MV-4-11 (cell line): Measurements from ENCODE around the gene RAB3IP.
"Not testable (repeated sequence)": the region's sequence is repeated elsewhere in the genome, so short reads cannot be mapped to it uniquely, and the experiment has no call there.

Experiments
- DNase-seq: peaks from one replicate; lab custom pipeline; 2025; lab: John Stamatoyannopoulos, UW

The RAB3IP gene

DNA sequence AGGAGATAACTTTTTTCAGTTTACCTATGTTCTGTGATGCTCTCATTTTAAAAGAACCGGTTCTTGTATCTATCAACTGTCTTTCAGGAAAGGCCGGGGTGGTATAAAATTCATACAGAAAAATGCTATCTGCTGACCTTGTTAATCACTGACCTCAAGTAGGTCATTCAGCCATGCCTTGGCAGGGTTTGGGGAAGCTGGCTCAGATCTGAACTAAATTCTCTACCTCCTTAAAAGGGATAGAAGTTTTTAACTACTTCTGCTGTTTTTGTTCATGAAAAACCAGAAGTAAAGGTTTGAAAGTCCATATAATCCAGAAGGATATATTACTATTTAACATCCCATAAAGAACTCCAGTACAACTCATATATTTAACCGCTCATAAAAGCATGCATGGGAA lies 96.4 kb downstream of the RAB3IP start:
- DNase-seq = no peak

DNA sequence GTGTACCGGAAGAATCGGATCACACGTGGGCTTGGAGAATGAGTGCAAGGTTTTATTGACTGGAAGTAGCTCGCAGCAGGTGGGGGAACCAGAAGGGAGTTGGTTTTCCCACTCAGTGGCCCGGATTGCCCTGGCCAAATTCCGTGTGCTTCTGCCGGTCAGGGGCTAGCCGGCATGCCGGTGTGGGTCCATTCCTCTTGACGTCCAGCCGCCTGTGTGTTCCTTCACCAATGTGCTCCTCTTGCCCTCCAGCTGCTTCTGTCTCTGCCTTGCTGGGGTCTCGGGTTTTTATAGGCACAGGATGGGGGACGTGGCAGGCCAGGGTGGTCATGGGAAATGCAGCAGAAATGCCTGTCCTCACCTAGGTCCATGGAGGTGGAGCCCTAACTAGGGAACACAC lies 97.4 kb downstream of the RAB3IP start:
- no peak for DNase-seq

DNA sequence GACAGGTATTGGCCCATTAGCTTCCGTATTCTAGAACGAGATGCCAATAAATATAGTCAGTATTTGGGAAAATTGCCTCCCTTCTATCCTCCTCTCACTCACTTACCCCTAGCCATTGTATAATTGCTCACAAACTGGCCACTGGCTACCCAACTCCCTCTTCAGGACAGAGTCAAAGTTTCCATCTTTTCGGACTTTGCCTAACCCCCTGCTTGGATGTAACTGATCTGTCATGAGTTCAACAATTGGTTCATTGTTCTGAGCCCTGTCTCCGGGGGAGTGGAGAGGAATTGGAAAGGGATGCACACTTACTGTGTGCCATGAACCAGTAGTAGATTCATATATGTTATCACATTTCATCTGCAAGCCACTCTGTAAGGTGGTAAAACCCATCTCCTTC lies 98.5 kb downstream of the RAB3IP start:
- DNase-seq = no peak

DNA sequence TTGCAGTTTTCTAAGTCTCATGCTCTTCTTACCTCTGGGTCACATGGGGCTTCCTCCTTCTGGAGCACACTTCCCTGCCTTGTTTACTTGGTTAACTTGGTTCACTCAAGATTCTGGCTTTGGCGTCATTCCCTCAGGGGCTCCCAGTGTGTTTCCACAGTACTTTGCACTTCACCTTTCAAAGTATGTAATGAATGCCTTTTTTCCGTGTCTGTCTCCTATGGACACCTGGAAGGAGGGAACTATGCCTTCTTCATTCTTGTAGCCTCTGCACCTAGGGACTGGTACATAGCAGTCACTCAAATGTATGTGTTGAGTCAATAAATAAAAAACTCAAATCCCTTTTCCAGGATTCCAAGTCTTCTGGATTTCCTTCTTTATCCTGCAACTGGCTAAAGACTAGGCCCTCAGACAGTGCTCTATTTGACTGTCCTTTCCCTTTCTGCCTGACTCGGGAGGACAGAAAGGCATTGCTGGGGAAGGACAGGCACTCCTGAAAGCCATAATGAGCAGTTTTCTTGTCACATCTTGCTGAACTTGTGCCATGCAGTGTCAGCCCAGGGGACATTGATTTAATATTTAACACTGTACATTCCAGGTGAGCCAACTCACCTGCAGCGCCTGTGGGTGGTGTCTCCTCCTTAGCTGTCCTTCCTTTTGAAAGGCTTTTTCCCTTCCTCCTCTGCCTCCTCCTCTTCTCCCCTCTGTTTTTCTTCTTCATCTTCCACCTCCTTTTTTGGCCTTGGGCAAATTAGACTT lies 99.2 kb downstream of the RAB3IP start:
- no peak for DNase-seq

DNA sequence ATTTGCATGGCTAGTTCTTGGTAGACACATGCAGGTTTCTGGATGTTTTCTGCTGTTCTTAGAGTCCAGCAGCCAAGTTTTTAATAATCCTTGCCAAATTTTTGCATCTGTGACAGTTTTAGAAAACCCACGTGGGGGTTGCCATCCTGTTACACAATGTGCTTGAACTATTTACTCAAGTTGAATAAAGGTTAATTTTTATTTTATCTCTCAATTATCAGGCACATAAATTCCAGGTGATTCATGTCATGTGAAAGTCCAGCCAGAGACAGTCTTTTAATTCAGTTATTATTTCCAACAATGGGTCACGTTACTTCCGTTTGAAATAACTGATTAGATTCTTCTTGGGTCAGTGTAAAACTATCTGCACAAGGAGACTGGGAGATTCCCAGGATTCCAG lies 102.1 kb downstream of the RAB3IP start:
- no peak for DNase-seq

DNA sequence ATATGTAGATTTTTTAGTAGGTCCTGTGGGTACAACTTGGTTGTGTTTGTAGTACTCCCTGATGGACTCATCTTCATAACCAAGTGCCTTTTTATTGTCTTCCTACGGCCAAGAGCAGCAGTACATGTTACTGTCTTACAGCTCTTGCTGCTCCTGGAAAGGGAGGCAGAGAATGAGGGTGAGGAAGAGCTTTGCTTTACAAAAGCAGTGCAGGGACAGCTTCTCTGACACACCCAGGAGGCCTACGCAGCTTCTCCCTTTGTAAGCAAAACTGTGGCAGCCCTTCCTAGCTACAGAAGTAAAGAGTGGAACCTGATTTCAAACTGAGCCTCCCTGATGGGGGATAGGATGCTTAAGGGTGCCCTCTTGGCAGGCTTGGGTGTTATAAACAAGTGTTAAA lies 104.9 kb downstream of the RAB3IP start:
- DNase-seq = no peak

DNA sequence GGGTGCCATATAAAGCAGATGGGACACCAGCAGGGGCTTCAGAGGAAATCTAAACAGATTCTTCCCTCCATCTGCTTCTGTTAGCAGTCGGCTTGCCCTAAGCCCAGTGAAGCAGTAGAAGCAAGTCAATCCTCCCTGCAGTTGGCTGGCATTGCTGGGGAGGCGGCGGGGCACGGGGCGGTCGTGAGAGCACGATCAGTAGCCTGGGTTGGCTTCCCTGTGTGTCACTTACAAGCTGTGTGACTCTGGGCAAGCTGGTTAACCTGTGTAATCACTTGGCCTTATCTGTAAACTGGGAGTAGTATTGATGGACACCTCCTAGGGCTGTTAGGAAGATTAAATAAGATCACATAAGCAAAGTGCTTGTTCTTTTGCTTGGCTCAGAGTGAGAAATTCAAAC lies 105.8 kb downstream of the RAB3IP start:
- no peak for DNase-seq

DNA sequence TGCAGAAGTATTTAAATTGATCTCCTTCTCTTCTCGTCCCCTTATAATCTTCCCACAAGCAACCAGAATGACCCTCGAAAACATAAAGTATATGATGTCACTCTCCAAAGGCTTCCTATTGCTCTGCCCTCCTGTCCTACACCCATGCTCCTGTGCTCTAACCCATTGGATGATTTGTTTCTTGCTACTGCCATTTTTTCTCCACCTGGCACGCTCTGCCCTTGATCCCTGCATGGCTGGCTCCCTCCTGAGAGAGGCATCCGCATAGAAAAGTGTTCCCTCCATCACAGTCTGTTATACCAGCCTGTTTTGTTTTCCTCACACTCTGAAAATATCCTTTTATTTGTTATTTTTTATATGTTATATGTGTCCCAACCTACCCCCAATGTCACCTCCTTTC lies 106.2 kb downstream of the RAB3IP start:
- no peak for DNase-seq

DNA sequence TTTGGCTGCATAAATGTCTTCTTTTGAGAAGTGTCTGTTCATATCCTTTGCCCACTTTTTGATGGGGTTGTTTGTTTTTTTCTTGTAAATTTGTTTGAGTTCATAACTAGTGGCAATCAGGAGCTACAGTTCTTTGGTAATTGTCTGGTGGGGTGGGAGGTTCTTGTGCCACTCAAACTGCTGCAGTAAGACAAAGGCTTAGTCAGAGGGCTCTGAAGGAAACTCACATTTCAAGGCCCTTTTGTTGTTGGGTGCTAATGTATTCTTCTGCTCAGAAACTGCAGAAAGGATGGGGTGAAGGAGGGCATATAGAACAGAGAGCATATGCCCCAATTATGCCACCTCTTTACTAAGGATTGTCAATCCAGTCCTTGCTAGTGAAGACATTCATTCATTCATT lies 108.3 kb downstream of the RAB3IP start:
- DNase-seq = no peak

DNA sequence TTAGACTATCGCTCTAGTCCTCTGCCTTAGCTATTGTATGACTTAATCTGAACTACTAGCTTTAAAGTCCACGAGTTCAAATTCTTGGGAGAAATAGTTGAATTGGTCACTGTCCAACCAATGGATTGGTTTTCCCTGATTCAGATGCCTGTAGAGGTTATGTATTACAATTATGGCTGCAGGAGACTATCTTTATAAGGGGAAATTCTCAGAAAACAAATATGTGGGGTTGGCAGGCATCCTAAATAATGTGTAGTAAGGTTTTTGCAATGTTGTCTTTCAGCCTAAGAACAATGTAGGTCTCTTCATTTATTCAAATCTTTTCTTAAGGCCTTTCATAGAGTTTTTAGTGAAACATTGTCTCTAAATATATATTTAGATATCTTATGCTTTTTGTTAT lies 113.3 kb downstream of the RAB3IP start:
- no peak for DNase-seq

DNA sequence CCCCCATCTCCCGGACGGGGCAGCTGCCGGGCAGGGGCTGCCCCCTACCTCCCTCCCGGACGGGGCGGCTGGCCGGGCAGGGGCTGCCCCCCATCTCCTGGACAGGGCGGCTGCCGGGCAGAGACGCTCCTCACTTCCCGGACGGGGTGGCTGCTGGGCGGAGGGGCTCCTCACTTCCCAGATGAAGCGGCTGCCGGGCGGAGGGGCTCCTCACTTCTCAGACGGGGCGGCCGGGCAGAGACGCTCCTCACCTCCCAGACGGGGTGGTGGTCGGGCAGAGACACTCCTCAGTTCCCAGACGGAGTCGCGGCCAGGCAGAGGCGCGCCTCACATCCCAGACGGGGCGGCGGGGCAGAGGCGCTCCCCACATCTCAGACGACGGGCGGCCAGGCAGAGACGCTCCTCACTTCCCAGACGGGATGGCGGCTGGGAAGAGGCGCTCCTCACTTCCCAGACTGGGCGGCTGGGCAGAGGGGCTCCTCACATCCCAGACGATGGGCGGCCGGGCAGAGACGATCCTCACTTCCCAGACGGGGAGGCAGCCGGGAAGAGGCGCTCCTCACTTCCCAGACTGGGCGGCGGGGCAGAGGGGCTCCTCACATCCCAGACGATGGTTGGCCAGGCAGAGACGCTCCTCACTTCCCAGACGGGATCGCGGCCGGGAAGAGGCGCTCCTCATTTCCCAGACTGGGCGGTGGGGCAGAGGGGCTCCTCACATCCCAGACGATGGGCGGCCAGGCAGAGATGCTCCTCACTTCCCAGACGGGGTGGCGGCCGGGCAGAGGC lies 114.7 kb downstream of the RAB3IP start:
- not testable (repeated sequence) for DNase-seq

DNA sequence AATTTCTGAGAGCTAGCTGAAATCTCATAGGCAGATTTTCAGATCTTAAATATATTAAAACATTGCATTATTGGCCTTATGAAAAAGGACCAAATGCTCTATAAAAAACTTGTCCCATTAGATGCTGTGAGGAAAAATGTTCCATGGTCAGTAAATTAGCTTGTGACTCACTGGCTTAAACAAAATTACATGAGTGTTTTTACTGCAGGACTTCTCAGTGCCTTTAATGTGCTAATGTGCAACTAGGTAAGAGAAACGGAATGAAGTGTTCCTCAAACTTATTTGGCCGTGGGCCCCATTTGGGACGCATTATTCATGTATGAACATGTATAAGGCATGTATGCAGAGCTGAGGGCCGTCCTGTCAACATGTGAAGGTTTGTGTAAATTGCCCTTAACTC lies 128.0 kb downstream of the RAB3IP start:
- no peak for DNase-seq

DNA sequence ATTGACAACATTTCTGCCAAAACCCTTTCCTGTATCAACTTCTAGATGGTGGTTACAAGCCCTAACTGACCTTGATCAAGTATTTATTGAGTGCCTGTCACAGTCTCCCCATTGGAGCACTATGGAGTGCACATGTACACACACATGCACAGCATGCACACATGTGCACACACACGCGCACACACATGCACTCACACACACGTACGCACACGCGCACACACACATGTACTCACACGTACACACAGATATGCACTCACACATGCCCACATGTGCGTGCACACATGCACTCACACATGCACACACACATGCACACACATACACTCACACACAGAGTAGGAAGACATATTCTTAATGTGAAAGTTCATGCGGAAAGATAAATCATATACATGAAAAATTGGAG lies 130.0 kb downstream of the RAB3IP start:
- no peak for DNase-seq

DNA sequence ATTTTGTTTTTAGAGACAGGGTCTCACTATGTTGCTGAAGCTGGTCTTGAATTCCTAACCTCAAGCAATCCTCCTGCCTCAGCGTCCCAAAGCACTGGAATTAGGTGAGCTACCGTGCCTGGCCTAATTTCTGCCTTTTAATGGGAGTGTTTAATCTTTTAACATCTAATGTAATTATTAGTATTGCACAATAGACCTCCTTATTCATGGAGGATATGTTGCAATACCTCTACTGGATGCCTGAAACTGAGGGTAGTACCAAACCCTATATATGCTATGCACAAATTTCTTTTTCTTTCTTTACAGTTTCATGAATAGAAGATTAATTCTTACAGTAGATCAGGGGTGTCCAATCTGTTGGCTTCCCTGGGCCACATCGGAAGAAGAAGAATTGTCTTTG lies 134.1 kb downstream of the RAB3IP start:
- DNase-seq = no peak
